ENCODE data around the gene OSBPL1A.

The OSBPL1A gene

GRCh38 chr18:24121625-24122024 lies 276.0 kb downstream of the OSBPL1A start:
- DNase-seq (ENCODE audit: low read depth), result no peak

GRCh38 chr18:24120676-24121075 lies 276.9 kb downstream of the OSBPL1A start:
- DNase-seq (ENCODE audit: low read depth), result no peak

GRCh38 chr18:24118750-24119577 lies 278.7 kb downstream of the OSBPL1A start:
- DNase-seq (ENCODE audit: low read depth), result no peak

- DNase-seq (ENCODE audit: low read depth), result no peak
Measured at GRCh38 chr18:24115628-24116027, 282.0 kb downstream of the OSBPL1A start.

GRCh38 chr18:24114924-24115549 lies 282.6 kb downstream of the OSBPL1A start:
- no peak for DNase-seq (ENCODE audit: low read depth)

GRCh38 chr18:24112874-24113615 lies 284.6 kb downstream of the OSBPL1A start:
- no peak for DNase-seq (ENCODE audit: low read depth)

GRCh38 chr18:24112464-24112863 lies 285.2 kb downstream of the OSBPL1A start:
- DNase-seq (ENCODE audit: low read depth), result no peak

Data from GM04503 (cell line).